ENCODE measurements around the gene EPHX1. TPM values are rescaled to one million over a fixed set of nuclear protein-coding genes. Genes with fewer than 3 reads are reported as not detected.

EPHX1 gene
- total RNA-seq, 1 experiment from 2014 or later = 54.6 TPM

- DNase-seq (no peak), ATAC-seq (no peak)
- H4K20me1 ChIP-seq (ENCODE audit: low read length) = no peaks in the 10 kb centered on the region
- CTCF ChIA-PET = no interaction called here
- peaks cover 9% of the 10 kb centered on the region for H3F3A ChIP-seq (ENCODE audit: low read length, unreplicated experiment)
- no peaks in the 10 kb centered on the region for H3K79me2 ChIP-seq (ENCODE audit: low read length)
- no peaks in the 10 kb centered on the region for H3K9me2 ChIP-seq (replicated peaks; ENCODE audit: low read length)
- no peak overlapping the region for H3K27ac ChIP-seq (ENCODE audit: low read length)
- BruUV-seq (replicated peaks) = no TSS peak
- no peak overlapping the region for H3K9ac ChIP-seq (ENCODE audit: low read length)
- H3K4me3 ChIP-seq (ENCODE audit: low read length) = no peak overlapping the region
- H3K9me3 ChIP-seq (ENCODE audit: low read length) = no peaks in the 10 kb centered on the region
- no peak overlapping the region for H2AFZ ChIP-seq (ENCODE audit: low read length)
- H3K27me3 ChIP-seq (ENCODE audit: low read length) = no peaks in the 10 kb centered on the region
- H3K36me3 ChIP-seq (ENCODE audit: low read depth, low read length) = no peaks in the 10 kb centered on the region
- TF ChIP-seq CTCF (conservative IDR thresholded peaks at IDR 0.05; ENCODE audit: low read depth, low read length) = no peak
- no peak for TF ChIP-seq EZH2 (IDR thresholded peaks at IDR 0.05; ENCODE audit: low read length, unreplicated experiment)
- TF ChIP-seq EZH2phosphoT487 (IDR thresholded peaks at IDR 0.05; ENCODE audit: borderline replicate concordance, low read length) = no peak
- no peak overlapping the region for H3K4me2 ChIP-seq (ENCODE audit: low read length)
- peaks cover 52% of the 10 kb centered on the region for H3K4me1 ChIP-seq (ENCODE audit: insufficient read depth, low read length)
- intact Hi-C loops (cut with micrococcal nuclease) = no loop called here
- POLR2A ChIA-PET (ENCODE audit: unreplicated experiment) = no interaction called here
Observed at GRCh38 chr1:225769687-225770086, 40.2 kb upstream of the EPHX1 start.

GRCh38 chr1:225770561-225771248, 39.2 kb upstream of the EPHX1 start:
- peaks cover 9% of the 10 kb centered on the region for H3F3A ChIP-seq (ENCODE audit: low read length, unreplicated experiment)
- no peaks in the 10 kb centered on the region for H4K20me1 ChIP-seq (ENCODE audit: low read length)
- H2AFZ ChIP-seq (ENCODE audit: low read length) = no peak overlapping the region
- intact Hi-C loops (cut with micrococcal nuclease) = no loop called here
- H3K27me3 ChIP-seq (ENCODE audit: low read length) = no peaks in the 10 kb centered on the region
- H3K36me3 ChIP-seq (ENCODE audit: low read depth, low read length) = no peaks in the 10 kb centered on the region
- no peak for DNase-seq
- BruUV-seq (replicated peaks) = no TSS peak
- TF ChIP-seq EZH2phosphoT487 (IDR thresholded peaks at IDR 0.05; ENCODE audit: borderline replicate concordance, low read length) = no peak
- no peak for TF ChIP-seq EZH2 (IDR thresholded peaks at IDR 0.05; ENCODE audit: low read length, unreplicated experiment)
- TF ChIP-seq CTCF (conservative IDR thresholded peaks at IDR 0.05; ENCODE audit: low read depth, low read length) = no peak
- no peak overlapping the region for H3K9ac ChIP-seq (ENCODE audit: low read length)
- H3K9me2 ChIP-seq (replicated peaks; ENCODE audit: low read length) = no peaks in the 10 kb centered on the region
- H3K4me2 ChIP-seq (ENCODE audit: low read length) = no peak overlapping the region
- H3K9me3 ChIP-seq (ENCODE audit: low read length) = no peaks in the 10 kb centered on the region
- POLR2A ChIA-PET (ENCODE audit: unreplicated experiment) = no interaction called here
- ATAC-seq = no peak
- H3K79me2 ChIP-seq (ENCODE audit: low read length) = no peaks in the 10 kb centered on the region
- CTCF ChIA-PET = no interaction called here
- H3K4me1 ChIP-seq (ENCODE audit: insufficient read depth, low read length) = peaks cover 52% of the 10 kb centered on the region
- no peak overlapping the region for H3K27ac ChIP-seq (ENCODE audit: low read length)
- no peak overlapping the region for H3K4me3 ChIP-seq (ENCODE audit: low read length)

GRCh38 chr1:225771661-225772322, 38.1 kb upstream of the EPHX1 start:
- H3K36me3 ChIP-seq (ENCODE audit: low read depth, low read length) = no peaks in the 10 kb centered on the region
- no peaks in the 10 kb centered on the region for H3K27me3 ChIP-seq (ENCODE audit: low read length)
- H3K79me2 ChIP-seq (ENCODE audit: low read length) = 0 out of 2 replicates have a peak, but pooled peaks cover 4% of the 10 kb centered on the region
- CTCF ChIA-PET = interaction anchor here (0.5 to 2.1 kb wide), 8 partner anchors 8 to 291 kb away, joined by 3 to 21 read pairs (median 4); no protein-coding TSS in a partner anchor
- POLR2A ChIA-PET (ENCODE audit: unreplicated experiment) = interaction anchor here (0.6 to 0.9 kb wide), 2 partner anchors 61 to 115 kb away, joined by 3 read pairs; no protein-coding TSS in a partner anchor
- ATAC-seq (peak; percentile 0), DNase-seq (no peak)
- peak overlapping the region; percentile 86 for H2AFZ ChIP-seq (ENCODE audit: low read length)
- H3K27ac ChIP-seq (ENCODE audit: low read length) = peak overlapping the region; percentile 87
- H3K9ac ChIP-seq (ENCODE audit: low read length) = peak overlapping the region; percentile 18
- no peaks in the 10 kb centered on the region for H4K20me1 ChIP-seq (ENCODE audit: low read length)
- no peak for TF ChIP-seq CTCF (conservative IDR thresholded peaks at IDR 0.05; ENCODE audit: low read depth, low read length)
- no peak for TF ChIP-seq EZH2phosphoT487 (IDR thresholded peaks at IDR 0.05; ENCODE audit: borderline replicate concordance, low read length)
- no peak for TF ChIP-seq EZH2 (IDR thresholded peaks at IDR 0.05; ENCODE audit: low read length, unreplicated experiment)
- peaks cover 53% of the 10 kb centered on the region for H3K4me1 ChIP-seq (ENCODE audit: insufficient read depth, low read length)
- BruUV-seq (replicated peaks) = no TSS peak
- H3K9me3 ChIP-seq (ENCODE audit: low read length) = no peaks in the 10 kb centered on the region
- H3K4me3 ChIP-seq (ENCODE audit: low read length) = no peak overlapping the region
- H3F3A ChIP-seq (ENCODE audit: low read length, unreplicated experiment) = peaks cover 9% of the 10 kb centered on the region
- intact Hi-C loops (cut with micrococcal nuclease) = loop anchor here (1.0 to 2.0 kb wide), 8 partner anchors 34 to 296 kb away; no protein-coding TSS in a partner anchor
- H3K4me2 ChIP-seq (ENCODE audit: low read length) = peak overlapping the region; percentile 33
- H3K9me2 ChIP-seq (replicated peaks; ENCODE audit: low read length) = no peaks in the 10 kb centered on the region
